Hematopoietic multipotent progenitor cell treated with erythropoietin and hydrocortisone succinate and interleukin-3 and kit ligand, for 8 days (in vitro differentiated cells): ENCODE data around the gene MYLK3.
"Not testable (repeated sequence)": the region's sequence is repeated elsewhere in the genome, so short reads cannot be mapped to it uniquely, and the experiment has no call there.

Source experiments
- DNase-seq: peaks from one replicate; pipeline ENCODE4 v3.0.0-alpha.2; 2015

Gene MYLK3

DNA sequence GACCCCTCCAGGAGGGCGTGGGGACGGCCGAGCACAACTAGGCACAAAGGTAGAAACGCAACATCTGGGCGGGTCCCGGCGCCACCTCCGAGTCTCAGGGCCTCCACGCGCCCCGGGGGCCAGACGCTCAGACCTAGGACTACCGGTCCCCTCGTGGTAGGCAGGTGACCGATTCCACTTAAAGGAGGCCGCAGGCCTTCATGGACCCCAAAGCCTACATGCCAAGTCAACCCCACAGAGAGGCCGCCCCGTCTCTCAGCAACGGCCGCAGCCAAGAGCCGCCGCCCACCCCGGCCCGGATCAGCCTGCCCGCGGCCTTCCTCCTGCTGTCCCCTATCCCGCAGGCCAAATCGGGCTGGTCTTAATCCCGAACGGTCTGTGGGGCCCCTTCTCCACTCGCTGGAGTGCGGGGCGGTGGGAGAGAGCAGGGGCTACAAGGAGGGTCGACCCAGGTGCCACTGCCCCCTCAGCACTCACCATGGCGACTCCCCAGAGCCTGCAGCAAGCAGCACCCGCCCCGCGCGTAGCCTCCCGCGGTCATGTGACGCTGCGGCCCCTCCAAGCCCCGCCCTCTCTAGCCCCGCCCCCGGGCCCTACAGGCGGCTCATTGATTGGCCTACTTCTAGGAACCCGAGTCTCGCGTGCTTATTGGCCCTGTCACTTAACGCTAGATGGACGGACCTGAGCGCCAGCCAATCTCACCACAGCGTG is 59.3 kb downstream of the MYLK3 start, which contains the start of gene VPS35:
VPS35 (minus strand) TSS at position 525 of the 711 bp plus-strand sequence; CDS start at position 480, 45 bp downstream.
- peak; percentile 99 for DNase-seq

DNA sequence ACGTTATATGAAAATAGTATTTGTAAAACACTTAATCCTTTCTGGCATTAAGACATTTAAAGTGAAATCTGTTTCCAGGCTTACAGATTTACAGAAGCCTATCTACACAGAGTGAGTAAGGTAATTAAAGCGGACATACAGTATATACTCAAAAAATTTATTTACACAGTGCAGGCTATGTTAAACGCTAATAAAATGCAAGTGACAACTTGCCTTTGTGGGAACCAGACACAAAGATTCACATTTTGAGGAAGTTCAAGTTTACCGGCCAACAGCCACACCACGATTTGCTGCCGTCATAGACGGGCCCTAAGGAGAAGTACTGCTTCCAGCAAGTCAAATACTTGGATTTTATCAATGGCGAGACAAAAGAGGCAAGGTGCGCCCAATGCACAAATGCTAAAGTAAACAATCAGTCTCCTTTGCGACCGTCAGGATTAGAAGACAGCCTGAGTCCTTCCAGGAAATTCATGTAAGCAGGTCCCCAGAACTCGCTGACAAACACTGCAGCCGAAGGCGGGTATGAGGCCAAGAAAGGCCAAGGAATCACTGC is 60.0 kb downstream of the MYLK3 start:
- DNase-seq = peak; percentile 38

GRCh38 chr16:46687486-46687885 is 60.7 kb downstream of the MYLK3 start:
- no peak for DNase-seq

DNA sequence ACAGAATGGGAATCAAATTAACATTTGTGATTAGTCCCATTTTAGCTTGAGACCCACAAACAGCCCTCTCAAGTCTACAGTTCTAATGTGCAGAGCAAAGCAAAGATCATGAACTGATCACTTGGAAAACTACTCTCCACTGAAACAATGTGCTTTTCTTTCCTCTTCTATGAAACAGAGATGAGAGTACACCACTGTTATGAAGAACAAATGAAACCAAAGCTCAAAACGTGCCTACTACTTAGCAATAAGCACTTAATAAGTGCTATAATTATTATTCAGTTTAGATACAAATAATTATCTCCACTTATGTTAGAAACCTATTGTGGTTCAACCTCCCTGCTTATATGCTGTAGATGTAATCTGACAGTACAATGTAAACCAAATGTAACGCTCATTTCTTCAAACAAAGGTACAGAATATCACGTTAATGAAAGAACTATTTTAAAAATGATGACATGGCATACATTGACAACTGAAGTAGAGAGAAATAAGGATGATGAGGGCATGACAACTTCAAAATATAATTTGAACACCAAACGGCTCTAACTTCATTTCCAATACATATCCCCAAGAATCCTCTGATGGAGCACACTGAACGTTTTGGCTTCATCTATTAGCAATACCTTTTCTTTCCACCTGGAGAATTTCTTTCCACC is 61.2 kb downstream of the MYLK3 start:
- no peak for DNase-seq

GRCh38 chr16:46681867-46682266 is 66.3 kb downstream of the MYLK3 start:
- DNase-seq = not testable (repeated sequence)

DNA sequence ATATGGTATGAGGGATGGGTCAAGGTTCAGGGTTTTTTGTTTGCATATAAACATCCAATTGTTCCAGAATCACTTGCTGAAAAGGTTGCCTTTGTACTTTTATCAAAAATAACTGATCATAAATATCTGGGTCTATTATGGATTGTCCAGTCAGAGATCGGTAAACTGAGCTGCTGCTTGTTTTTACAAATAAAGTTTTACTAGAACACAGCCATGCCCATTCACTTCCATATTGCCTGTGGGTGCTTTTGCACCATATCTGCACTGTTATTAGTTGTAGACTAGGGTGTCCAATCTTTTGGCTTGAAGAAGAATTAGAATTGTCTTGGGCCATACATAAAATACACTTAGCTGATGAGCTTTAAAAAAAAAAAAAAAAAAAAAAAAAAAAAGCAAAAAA is 70.2 kb downstream of the MYLK3 start:
- not testable (repeated sequence) for DNase-seq

GRCh38 chr16:46673320-46674013 is 74.7 kb downstream of the MYLK3 start:
- peak; percentile 79 for DNase-seq

- no peak for DNase-seq
Measured at GRCh38 chr16:46662123-46662522, 86.0 kb downstream of the MYLK3 start.

DNA sequence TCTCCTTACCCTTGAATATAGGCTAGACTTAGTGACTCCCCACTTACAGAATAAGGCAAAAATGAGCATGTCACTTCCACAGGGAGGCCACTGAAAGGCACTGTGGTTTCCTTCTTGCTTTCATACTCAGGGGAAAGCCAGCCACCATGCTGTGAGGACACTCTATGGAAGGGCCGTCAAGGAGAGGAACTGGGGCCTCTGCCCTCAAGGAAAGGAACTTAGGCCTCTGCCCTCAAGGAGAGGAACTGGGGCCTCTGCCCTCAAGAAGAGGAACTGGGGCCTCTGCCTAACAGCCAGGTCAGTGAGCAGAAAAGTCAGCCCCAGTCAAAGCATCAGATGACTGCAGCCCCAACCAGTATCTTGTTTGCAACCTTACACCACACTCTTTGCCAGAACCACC is 89.2 kb downstream of the MYLK3 start:
- peak; percentile 37 for DNase-seq
